HG03520 (cell line): ENCODE data around the gene CCNO.

ENCODE experiments used
- ATAC-seq: cut with Tn5 transposase; IDR thresholded peaks from one replicate; pipeline ENCODE4 v1.9.1; 2021; ENCODE audit warnings: mild to moderate bottlenecking, moderate library complexity; ENCODE audit not compliant: unreplicated experiment

The CCNO gene, protein sequence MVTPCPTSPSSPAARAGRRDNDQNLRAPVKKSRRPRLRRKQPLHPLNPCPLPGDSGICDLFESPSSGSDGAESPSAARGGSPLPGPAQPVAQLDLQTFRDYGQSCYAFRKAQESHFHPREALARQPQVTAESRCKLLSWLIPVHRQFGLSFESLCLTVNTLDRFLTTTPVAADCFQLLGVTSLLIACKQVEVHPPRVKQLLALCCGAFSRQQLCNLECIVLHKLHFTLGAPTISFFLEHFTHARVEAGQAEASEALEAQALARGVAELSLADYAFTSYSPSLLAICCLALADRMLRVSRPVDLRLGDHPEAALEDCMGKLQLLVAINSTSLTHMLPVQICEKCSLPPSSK

GRCh38 chr5:55232985-55233928 lies at the start of gene CCNO:
Gene CCNO, minus strand, starts transcription at chr5:55233608. Its CDS starts 85 bp downstream, at chr5:55233523.
- ATAC-seq = no peak

- ATAC-seq = no peak
Measured at GRCh38 chr5:55278778-55279177, 45.4 kb upstream of the CCNO start.

DNA sequence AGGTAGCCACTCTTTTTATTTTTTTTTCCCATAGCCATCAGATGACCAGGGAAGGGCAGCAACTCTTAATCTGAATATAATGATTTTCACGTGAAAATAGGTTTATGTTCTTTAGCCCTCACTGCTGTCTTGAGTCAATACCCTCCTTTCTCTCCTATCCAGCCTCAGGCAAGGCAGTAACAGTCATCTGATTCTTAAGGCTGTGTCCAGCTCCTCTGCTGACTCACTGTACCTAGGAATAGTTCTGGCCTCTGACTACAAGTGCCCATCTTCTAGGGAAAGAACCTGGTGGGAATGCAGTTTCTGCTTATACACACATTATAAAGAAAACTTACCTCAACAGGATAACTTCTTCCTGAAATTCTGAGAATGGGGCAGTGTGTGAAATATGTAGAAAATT lies 43.4 kb upstream of the CCNO start:
- ATAC-seq = no peak

GRCh38 chr5:55258339-55258738 lies 24.9 kb upstream of the CCNO start:
- no peak for ATAC-seq

- ATAC-seq = no peak
Measured at GRCh38 chr5:55254802-55255201, 21.4 kb upstream of the CCNO start.

DNA sequence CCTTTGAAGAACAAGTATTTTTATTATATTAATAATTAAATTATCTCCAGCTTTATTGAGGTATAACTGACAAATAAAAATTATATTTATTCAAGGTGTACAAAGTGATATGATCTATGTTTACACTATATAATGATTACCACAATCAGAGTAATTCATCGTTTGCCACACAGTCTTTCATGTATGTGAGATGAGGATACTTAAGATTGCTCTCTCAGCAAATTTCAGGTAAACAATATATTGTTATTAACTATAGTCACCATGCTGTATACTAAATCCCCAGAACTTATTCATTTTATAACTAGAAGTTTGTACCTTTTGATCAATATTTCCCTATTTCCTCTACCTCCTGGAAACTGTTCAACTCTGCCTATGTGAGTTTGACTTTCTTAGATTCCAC lies 16.7 kb upstream of the CCNO start:
- ATAC-seq = no peak

DNA sequence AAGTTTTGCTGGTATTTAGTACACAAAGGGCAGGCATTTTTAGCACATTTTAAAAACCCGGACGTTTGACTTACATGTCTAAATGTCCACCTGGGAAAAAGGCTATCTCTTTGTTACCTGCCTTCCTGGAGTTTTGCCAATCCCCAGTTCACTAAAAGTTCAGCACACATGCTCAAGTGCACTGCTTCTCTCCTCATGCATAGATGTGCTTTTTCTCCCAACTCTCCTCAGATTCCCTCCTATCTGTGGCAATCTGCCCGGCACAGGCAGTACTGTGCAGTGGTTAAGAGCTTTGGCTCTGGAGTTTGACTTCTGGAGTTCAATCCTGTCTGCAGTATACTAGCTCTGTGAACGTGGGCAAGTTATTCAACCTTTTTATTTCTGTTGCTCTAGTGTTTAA lies 8.3 kb upstream of the CCNO start:
- ATAC-seq = no peak

GRCh38 chr5:55236800-55237199 lies 3.4 kb upstream of the CCNO start:
- ATAC-seq = no peak

DNA sequence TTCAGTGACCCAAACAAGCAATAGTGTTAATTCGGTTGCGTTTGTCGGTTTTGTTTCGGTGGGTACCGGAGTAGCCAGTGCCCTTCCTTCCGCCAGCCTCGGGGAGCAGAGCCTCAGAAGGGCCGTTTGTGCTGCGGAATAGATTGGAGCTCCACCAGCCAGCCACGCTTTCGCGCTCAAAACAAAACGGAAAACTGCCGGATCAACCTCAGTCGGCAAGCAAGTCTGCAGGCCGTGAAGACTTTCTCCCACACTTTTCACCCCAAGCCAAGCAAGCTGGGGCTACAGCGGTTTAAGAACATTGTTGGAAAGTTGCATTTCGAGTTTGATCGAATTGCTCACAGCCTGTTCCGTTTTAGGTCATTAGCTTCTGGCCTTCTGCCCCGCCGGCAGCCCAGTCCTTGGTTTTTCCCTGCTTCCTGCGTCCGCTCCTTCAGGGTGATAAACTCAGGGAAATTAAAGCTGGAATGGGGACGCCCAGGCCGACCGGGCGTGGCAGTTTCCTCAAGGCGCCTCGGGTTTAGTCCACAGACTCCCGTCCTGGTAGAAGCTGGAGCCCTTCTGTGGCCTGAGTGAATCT lies 803 bp upstream of the CCNO start:
- ATAC-seq = no peak

DNA sequence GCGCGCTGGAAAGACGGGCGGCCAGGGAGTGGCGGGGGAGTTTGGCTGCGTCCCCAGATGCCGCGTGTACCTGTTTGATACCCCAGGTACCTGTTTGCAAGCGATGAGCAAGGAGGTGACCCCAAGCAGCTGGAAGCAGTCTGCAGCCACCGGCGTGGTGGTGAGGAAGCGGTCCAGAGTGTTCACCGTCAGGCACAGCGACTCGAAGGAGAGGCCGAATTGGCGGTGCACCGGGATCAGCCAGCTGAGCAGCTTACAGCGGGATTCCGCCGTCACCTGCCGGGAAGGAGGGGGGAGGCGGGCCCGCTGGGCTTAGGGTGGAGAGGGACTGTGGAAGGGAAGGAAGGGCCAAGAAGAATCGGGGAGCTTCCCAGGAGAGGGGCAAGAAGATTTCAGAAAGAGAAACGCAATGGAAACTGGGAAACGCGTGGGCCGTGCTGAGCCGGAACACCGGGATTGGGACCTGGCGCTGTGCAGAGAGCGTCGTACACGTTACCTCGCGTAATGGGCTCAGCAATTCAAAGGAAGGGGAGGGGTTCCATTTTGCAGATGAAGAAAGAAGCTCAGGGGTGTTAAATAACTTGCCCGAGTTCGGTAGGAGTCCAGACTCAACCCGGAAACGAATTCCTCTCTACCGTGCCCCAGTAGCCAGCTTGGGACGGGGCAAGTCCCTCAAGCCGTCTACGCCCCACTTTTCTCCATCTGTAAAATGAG lies 980 bp downstream of the CCNO start:
- no peak for ATAC-seq

DNA sequence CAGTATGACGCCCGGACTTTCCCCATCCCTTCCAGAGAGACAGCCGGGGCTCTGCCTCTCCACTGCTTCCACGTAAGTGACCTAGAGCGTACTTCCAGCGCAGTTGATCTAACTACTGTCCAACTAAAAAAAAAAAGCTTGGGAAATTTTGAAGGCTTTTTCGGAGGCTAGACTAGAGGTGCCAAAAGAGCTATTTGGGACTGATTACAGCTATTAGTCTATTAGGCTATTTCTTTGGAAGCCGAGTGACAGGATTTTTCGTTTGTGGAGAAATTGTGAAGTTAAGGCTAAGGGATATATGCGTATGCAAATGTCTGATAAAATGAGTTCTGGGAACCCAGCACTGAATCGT lies 1.5 kb downstream of the CCNO start:
- no peak for ATAC-seq

DNA sequence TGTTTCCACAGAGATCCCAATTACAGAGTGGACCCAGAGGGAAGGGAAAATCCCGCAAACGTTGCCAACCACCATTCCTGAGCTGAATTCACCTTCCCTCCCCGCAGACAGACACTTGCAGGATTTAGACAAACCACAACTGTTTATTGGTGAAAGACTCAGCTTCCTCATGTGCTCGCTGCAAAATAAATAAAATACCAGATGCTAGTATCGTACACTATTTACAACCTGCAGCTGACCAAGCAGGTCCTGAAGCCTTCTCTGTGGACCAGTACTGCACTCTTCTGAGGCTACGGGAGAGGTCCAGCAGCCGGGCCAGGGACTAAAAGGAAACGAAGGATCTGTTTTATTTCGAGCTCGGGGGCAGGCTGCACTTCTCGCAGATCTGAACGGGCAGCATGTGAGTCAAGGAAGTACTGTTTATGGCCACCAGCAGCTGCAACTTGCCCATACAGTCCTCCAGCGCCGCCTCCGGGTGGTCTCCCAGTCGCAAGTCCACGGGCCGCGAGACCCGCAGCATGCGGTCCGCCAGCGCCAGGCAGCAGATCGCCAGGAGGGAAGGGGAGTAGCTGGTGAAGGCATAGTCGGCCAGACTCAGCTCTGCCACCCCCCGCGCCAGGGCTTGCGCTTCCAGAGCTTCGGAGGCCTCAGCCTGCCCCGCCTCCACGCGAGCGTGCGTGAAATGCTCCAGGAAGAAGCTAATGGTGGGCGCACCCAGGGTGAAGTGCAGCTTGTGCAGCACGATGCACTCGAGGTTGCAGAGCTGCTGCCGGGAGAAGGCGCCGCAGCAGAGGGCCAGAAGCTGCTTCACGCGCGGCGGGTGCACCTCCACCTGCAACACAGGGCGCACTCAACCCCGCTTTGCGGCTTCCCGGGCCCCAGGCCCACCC lies 2.1 kb downstream of the CCNO start:
- ATAC-seq = no peak

DNA sequence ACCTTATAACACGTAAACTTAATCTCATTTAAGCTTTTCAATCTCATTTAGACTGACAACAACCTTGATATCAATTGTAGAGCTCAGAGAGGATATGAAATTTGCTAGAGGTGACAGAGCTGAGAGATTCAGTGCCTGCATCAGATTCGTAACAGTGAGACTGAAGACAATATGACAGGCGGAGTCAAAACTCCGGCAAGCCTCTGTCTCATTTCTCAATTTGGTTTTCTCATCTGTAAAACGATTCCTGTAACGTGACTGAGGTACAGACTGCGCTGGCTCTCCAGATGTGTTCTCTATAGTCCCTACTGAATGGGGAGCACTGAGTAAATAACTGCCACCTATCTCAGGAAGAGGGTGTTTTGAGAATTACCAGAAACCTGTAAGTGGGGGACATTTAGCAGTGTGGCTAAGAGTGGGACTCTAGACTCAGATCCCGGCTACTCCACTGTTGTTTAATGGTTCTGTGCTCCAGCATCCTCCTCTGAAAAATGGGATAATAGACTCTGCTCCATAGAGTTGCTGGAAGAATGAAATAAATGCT lies 3.2 kb downstream of the CCNO start:
- ATAC-seq = no peak

DNA sequence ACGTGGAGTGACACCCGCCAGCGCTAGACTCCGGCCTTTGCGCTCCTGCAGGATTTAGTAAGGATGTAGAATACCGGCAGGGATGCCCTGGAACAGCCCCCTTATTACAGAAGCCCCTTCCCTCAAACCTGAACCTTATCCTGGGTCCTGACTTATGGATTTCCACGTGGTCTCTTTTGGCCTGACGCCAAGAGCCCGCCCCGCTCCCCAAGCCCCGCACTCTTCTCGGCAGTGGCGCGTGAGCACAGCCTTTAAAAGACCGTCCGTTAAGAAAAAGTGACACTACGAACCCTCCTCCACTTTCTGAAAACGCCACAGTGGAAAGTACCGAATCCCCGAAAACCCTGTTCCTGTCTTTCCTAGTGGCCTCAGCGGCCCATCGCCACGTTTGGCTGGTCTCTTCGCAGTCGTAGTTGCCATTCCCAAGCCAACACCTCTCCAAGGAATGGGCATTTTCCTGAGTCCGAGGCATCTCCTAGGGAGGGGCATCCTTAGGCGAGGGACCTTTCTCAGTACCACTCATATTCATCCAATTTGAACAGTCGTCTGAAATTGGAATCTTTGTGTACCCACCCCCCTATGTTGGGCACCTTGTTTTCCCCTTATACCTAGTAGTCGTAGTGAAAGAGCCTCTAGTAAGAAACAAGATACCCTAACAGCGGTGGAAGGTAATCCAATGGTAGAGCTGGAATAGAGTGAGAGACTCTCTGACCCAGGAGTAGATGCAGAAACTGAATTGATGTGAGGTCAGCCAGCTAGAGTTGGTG lies 5.6 kb downstream of the CCNO start:
- no peak for ATAC-seq

GRCh38 chr5:55226934-55227663 lies 6.3 kb downstream of the CCNO start, which contains the start of gene MCIDAS:
Gene MCIDAS, minus strand, starts transcription at chr5:55227315. Its CDS starts 177 bp downstream, at chr5:55227138.
- peak; percentile 41 for ATAC-seq

DNA sequence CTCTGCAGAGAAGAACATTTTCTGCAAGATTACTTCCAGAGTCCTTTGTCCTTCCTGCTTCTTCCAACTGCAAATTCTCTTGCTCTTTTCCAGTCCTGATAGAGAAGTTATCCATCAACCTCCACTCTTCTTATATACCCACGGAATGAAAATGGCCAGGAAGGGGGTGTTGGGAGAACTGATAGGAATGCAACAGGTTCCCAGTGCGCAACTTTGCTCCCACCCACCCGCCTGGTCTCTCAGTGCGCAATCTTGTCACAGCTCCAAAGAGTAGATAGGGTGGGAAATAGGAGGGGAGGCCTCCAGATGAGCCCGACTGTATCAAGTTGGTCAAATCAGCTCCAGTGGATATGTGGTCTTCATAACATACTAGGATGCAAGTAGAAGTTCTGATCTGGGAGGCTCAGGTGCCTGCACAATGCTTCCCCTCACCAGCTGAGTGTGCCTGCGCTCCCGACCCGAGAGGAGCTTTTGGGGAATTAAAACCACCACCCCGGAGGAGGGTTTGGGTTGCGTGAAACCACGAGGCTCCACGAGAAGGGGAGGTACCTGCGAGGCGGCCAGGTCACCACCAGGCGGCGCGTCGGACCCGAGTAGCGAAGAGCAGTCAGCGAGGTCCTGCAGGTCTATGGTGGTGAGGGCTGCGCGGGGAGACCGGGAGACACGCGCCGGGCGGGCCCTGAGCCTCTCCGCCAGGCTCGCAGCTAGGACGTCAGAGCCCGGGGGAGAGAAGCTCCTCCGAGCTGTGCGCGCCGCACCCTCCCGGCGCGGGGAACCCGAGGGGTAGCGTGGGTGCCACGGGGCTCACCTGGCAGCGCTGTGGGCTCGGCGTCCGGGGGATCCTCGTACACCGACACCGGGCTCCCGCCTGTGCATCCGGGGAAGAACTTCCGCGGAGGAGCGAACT lies 7.1 kb downstream of the CCNO start:
- ATAC-seq = peak; percentile 56

GRCh38 chr5:55225346-55225745 lies 8.1 kb downstream of the CCNO start:
- ATAC-seq = no peak
